Liver (tissue), 9 donors: ENCODE data around the gene RNASE13. TPM values are rescaled to one million over a fixed set of nuclear protein-coding genes. Genes with fewer than 3 reads are reported as not detected.
A peak's percentile ranks its signal among the peaks of the same experiment; 100 is the strongest.

Experiments
- DNase-seq: peaks from one replicate; pipeline ENCODE4 v3.0.0-alpha.2; 2017; ENCODE audit warnings: low spot score
- H3K27ac ChIP-seq, 2 donors: one replicate each; pipeline ENCODE4 v1.7.0; 2013; ENCODE audit warnings: inconsistent platforms in 2 of 2, low read length in 2 of 2, control low read depth in 1 of 2, low read depth in 1 of 2, mild to moderate bottlenecking in 1 of 2
- H3K27me3 ChIP-seq, 4 donors: one replicate each; pipeline versions ENCODE4 v1.6.1 to v1.7.0; 2013; ENCODE audit warnings: low read length in 3 of 4, inconsistent platforms in 1 of 4, mild to moderate bottlenecking in 1 of 4, moderate library complexity in 1 of 4; ENCODE audit not compliant: control insufficient read depth in 4 of 4, insufficient read depth in 4 of 4
- H3K36me3 ChIP-seq, 4 donors: one replicate each; pipeline versions ENCODE4 v1.6.1 to v1.7.0; 2013; ENCODE audit warnings: low read length in 3 of 4, mild to moderate bottlenecking in 3 of 4, low read depth in 1 of 4, moderate library complexity in 1 of 4; ENCODE audit not compliant: control insufficient read depth in 4 of 4, insufficient read depth in 3 of 4
- H3K4me1 ChIP-seq, 4 donors: one replicate each; pipeline versions ENCODE4 v1.6.1 to v1.7.0; 2013; ENCODE audit warnings: low read length in 3 of 4, mild to moderate bottlenecking in 3 of 4, moderate library complexity in 1 of 4; ENCODE audit not compliant: control insufficient read depth in 4 of 4, insufficient read depth in 4 of 4
- H3K4me3 ChIP-seq, 3 donors: one replicate each; pipeline versions ENCODE4 v1.6.1 to v1.7.0; 2013; ENCODE audit warnings: low read length in 3 of 3, control low read depth in 1 of 3, low read depth in 1 of 3, mild to moderate bottlenecking in 1 of 3
- H3K9ac ChIP-seq, 2 donors: one replicate each; pipeline ENCODE4 v1.7.0; 2013; ENCODE audit warnings: low read length in 2 of 2, mild to moderate bottlenecking in 2 of 2, moderate library complexity in 2 of 2, control low read depth in 1 of 2, low read depth in 1 of 2
- H3K9me3 ChIP-seq, 4 donors: one replicate each; pipeline versions ENCODE4 v1.6.1 to v1.7.0; 2013; ENCODE audit warnings: low read length in 3 of 4; ENCODE audit not compliant: control insufficient read depth in 4 of 4
- ATF3 ChIP-seq: IDR thresholded peaks from 2 replicates; pipeline ENCODE4 v1.6.1; 2016; ENCODE audit warnings: antibody characterized with exemption
- EGR1 ChIP-seq, 2 donors: IDR thresholded peaks; 2 replicates each; pipeline ENCODE4 v1.6.1; 2016 to 2018; ENCODE audit warnings: antibody characterized with exemption in 2 of 2, low read depth in 2 of 2
- FOXA1 ChIP-seq: IDR thresholded peaks from 2 replicates; pipeline ENCODE4 v1.6.1; 2016; ENCODE audit warnings: antibody characterized with exemption
- FOXA2 ChIP-seq: IDR thresholded peaks from 2 replicates; pipeline ENCODE4 v1.6.1; 2016; ENCODE audit warnings: antibody characterized with exemption
- HNF4A ChIP-seq, 2 donors: conservative IDR thresholded peaks; 2 replicates each; pipeline ENCODE4 v1.6.1; 2016; ENCODE audit warnings: antibody characterized with exemption in 2 of 2, mild to moderate bottlenecking in 2 of 2
- HNF4G ChIP-seq: IDR thresholded peaks from 2 replicates; pipeline ENCODE4 v1.6.1; 2016; ENCODE audit warnings: antibody characterized with exemption
- JUND ChIP-seq, 2 donors: IDR thresholded peaks; 2 replicates each; pipeline ENCODE4 v1.6.1; 2016; ENCODE audit warnings: antibody characterized with exemption in 2 of 2
- MAX ChIP-seq: IDR thresholded peaks from 2 replicates; pipeline ENCODE4 v1.6.1; 2016; ENCODE audit warnings: antibody characterized with exemption
- NR2F2 ChIP-seq: IDR thresholded peaks from 2 replicates; pipeline ENCODE4 v1.6.1; 2016; ENCODE audit warnings: antibody characterized with exemption
- RAD21 ChIP-seq, 2 donors: IDR thresholded peaks; 2 replicates each; pipeline ENCODE4 v1.6.1; 2016; ENCODE audit warnings: antibody characterized with exemption in 2 of 2, mild to moderate bottlenecking in 2 of 2
- REST ChIP-seq: IDR thresholded peaks from 2 replicates; pipeline ENCODE4 v1.6.1; 2016; ENCODE audit warnings: antibody characterized with exemption, mild to moderate bottlenecking
- RXRA ChIP-seq, 2 donors: IDR thresholded peaks; 2 replicates each; pipeline ENCODE4 v1.6.1; 2017 to 2018; ENCODE audit warnings: antibody characterized with exemption in 2 of 2, mild to moderate bottlenecking in 1 of 2
- SP1 ChIP-seq: IDR thresholded peaks from 2 replicates; pipeline ENCODE4 v1.6.1; 2018; ENCODE audit warnings: antibody characterized with exemption, mild to moderate bottlenecking
- YY1 ChIP-seq: IDR thresholded peaks from 2 replicates; pipeline ENCODE4 v1.6.1; 2016; ENCODE audit warnings: antibody characterized with exemption, mild to moderate bottlenecking
- ZBTB33 ChIP-seq: IDR thresholded peaks from 2 replicates; pipeline ENCODE4 v1.6.1; 2016; ENCODE audit warnings: antibody characterized with exemption
- WGBS: extraction: QIAGEN DNeasy Blood & Tissue Kit; methylation state at CpG from one replicate; pipeline ENCODE4 v1.1.7; 2013; 5-methylcytosine and 5-hydroxymethylcytosine counted together
- polyA plus RNA-seq, 2 donors: library from polyadenylated mRNA; stranded (reverse) in 1 of 2; unstranded in 1 of 2; fragments of 200-250 nt in 1 of 2; fragments of >200 nt in 1 of 2; fragmentation: Nextera tagmentation in 1 of 2; extraction: Ambion mirVana in 1 of 2; gene quantifications; one replicate each; pipeline versions ENCODE4 v1.2.1 to v1.2.3, GENCODE V29; 2013 to 2015
- total RNA-seq, 2 donors: library from RNA; depleted of rRNA; stranded (reverse); fragments of >200 nt; gene quantifications; one replicate each; pipeline ENCODE4 v1.2.3, GENCODE V29; 2014
- TF ChIP-seq, protein P1 (sequence below): fragments of 150-350 bp; IDR thresholded peaks from 2 replicates; pipeline ENCODE4 v1.5.1; 2017; ENCODE audit warnings: improper control_type of control experiment, low read depth, low read length; ENCODE audit not compliant: missing input control
- donor health status: healthy.
- donor health status: healthy.
- donor health status: healthy.
- donor health status: healthy.
- donor health status: healthy.

Gene RNASE13
- total and polyA plus RNA-seq, 4 donors = 0.05 to 0.08 TPM; not detected in 2

- H3K4me1 ChIP-seq = peaks cover 3 to 52% (median 41%) of the 10 kb centered on the region in 4 donors
- no peaks in the 10 kb centered on the region for H3K9me3 ChIP-seq
- H3K36me3 ChIP-seq = peaks cover 5 to 30% (median 24%) of the 10 kb centered on the region in 4 donors
- peak overlapping the region; percentile 70 to 89 (median 82) for H3K4me3 ChIP-seq
- H3K27ac ChIP-seq = peak overlapping the region; percentile 77 to 87
- 9% methylated on average over 17 of the region's 17 CpGs for WGBS
- H3K27me3 ChIP-seq = no peaks in the 10 kb centered on the region
- TF ChIP-seq YY1 (no peak), RAD21 (IDR thresholded peaks at IDR 0.05) (peak in 1 of 2 donors; percentile 45), ZBTB33 (no peak), RXRA (IDR thresholded peaks at IDR 0.05) (peak; percentile 98 to 100), HNF4A (conservative IDR thresholded peaks at IDR 0.05) (peak; percentile 94 to 99), FOXA1 (no peak), ATF3 (peak; percentile 50), SP1 (peak; percentile 85), FOXA2 (no peak), HNF4G (peak; percentile 92), MAX (peak; percentile 48), REST (no peak), NR2F2 (peak; percentile 96), JUND (IDR thresholded peaks at IDR 0.05) (peak in 1 of 2 donors; percentile 31), EGR1 (IDR thresholded peaks at IDR 0.05; ENCODE audit: low read depth in 2 of 2) (no peak)
- TF ChIP-seq, protein P1, sequence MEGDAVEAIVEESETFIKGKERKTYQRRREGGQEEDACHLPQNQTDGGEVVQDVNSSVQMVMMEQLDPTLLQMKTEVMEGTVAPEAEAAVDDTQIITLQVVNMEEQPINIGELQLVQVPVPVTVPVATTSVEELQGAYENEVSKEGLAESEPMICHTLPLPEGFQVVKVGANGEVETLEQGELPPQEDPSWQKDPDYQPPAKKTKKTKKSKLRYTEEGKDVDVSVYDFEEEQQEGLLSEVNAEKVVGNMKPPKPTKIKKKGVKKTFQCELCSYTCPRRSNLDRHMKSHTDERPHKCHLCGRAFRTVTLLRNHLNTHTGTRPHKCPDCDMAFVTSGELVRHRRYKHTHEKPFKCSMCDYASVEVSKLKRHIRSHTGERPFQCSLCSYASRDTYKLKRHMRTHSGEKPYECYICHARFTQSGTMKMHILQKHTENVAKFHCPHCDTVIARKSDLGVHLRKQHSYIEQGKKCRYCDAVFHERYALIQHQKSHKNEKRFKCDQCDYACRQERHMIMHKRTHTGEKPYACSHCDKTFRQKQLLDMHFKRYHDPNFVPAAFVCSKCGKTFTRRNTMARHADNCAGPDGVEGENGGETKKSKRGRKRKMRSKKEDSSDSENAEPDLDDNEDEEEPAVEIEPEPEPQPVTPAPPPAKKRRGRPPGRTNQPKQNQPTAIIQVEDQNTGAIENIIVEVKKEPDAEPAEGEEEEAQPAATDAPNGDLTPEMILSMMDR = no peak
- peak overlapping the region; percentile 50 to 67 for H3K9ac ChIP-seq
- peak; percentile 64 for DNase-seq
Measured at GRCh38 chr14:21023817-21024584, 10.6 kb downstream of the RNASE13 start.
